Activated naive CD4-positive, alpha-beta T cell treated with anti-CD3 and anti-CD28 coated beads for 36 hours (primary cell): ENCODE measurements around the gene GSG1L. TPM values are rescaled to one million over a fixed set of nuclear protein-coding genes. Genes with fewer than 3 reads are reported as not detected.

Experiments
- CTCF ChIA-PET: fragments of 350-600 bp; sonication (Branson Sonifier 250); formaldehyde crosslinking; loops from one replicate; lab custom pipeline; 2021; ENCODE audit warnings: antibody characterized with exemption; lab: Charles Lee
- DNase-seq: peaks from one replicate; pipeline ENCODE4 v3.0.0-alpha.2; 2020
- H3K27ac Mint-ChIP-seq: one replicate; pipeline ENCODE4 v1.8.0; 2021; ENCODE audit warnings: mild to moderate bottlenecking, mixed read lengths
- H3K27me3 Mint-ChIP-seq: one replicate; pipeline ENCODE4 v1.8.0; 2021; ENCODE audit warnings: low read depth, mixed read lengths
- H3K36me3 Mint-ChIP-seq: one replicate; pipeline ENCODE4 v1.8.0; 2021; ENCODE audit warnings: low read depth, mixed read lengths
- H3K4me1 Mint-ChIP-seq: one replicate; pipeline ENCODE4 v1.8.0; 2021; ENCODE audit warnings: low read depth, mixed read lengths
- H3K4me3 Mint-ChIP-seq: one replicate; pipeline ENCODE4 v1.8.0; 2021; ENCODE audit warnings: mild to moderate bottlenecking, moderate library complexity, mixed read lengths
- H3K9me3 Mint-ChIP-seq: one replicate; pipeline ENCODE4 v1.8.0; 2021; ENCODE audit warnings: mixed read lengths
- intact Hi-C: fragments of 100-400 bp; cut with micrococcal nuclease; formaldehyde crosslinking; loops from one replicate; pipeline ENCODE4 v1.15.1; 2023
- total RNA-seq, 2 experiments: library from RNA; stranded (reverse); gene quantifications; one replicate each; pipeline ENCODE4 v1.2.3, GENCODE V29; 2021

Gene GSG1L
- total RNA-seq, 2 experiments from 2014 or later, result not detected

DNA sequence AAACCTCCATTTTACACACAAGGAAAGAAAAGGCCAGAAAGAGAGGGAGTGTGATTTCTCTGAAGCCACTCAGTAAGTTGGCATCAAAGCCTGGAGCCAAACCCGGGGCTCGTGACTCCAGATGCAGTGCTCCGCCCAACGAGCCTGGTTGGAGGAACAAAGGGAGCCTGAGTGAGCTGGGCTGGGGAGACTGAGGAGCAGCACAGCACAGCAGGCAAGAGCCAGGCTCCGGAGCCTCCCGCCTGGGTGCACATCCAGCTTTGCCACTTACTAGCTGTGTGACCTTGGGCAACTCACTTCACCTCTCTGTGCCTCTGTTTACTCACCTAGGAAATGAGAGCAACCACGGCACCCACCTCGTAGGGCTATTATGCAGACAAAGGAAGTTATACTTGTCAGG, 5.6 kb downstream of the GSG1L start:
- no peak for DNase-seq
- no peaks in the 10 kb centered on the region for H3K9me3 Mint-ChIP-seq
- H3K4me1 Mint-ChIP-seq, result peaks cover 4% of the 10 kb centered on the region
- H3K36me3 Mint-ChIP-seq, result no peaks in the 10 kb centered on the region
- no peak overlapping the region for H3K27ac Mint-ChIP-seq
- CTCF ChIA-PET, result no interaction called here
- intact Hi-C loops, result no loop called here
- H3K4me3 Mint-ChIP-seq, result no peak overlapping the region
- H3K27me3 Mint-ChIP-seq, result peaks cover 49% of the 10 kb centered on the region

DNA sequence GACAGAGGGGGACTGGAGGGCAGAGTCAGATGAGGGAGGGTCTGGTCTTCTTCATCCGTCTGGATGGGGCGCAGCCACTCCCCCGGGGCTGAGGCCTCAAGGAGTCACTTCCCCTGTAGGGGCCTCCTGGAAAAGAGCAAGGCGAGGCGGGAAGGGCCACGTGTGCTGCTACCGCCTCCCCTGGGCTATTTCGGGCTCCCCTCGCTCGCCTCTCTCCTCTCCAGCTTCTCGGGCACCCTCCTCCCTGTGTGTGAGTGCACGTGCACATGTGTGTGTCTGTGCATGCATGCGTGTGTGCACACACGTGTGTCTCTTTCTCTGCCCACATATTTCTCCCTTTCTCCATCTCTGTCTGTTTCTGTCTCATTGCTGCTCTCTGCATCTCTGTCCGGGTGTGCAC, 10.1 kb downstream of the GSG1L start:
- H3K4me3 Mint-ChIP-seq, result no peak overlapping the region

DNA sequence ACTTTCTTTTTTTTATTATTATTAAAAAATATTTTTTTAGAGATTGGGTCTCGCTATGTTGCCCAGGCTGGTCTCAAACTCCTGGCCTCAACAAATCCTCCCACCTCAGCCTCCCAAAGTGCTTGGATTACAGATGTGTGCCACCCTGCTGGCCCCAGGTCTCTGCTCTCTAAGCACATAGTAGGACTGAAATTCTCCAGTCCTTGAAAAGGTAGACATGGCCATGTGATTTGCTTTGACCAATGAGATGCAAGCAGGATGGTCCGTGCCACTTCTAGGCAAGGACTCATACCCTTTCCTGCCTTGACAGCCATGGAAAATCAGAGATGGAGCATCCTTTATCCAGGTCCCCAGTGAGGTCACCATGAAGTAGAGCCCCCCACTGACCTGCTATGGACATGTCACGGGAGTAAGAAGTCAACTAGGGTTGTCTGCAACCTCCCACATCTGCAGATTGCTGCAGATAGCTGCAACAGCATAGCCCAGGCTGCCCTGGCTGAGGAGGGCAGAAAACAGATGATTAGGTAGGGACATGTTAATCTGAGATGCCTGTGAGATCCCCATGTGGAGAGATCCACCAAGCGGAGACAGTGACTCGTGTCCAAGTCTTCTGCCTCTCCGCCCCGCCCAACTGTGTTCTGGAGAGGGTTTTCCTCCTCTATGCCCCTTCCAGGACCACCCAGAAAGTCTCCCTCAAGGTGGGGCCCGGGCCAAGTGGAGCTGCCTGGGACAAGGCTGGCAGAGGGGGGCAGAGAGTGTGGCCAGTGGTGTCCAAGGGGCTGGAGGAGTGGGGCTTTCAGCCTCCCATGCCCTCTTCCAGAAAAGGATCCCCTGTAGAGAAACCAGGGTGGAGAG, 11.0 kb downstream of the GSG1L start:
- CTCF ChIA-PET, result no interaction called here
- intact Hi-C loops, result no loop called here
- Mint-ChIP-seq H3K36me3 (no peaks in the 10 kb centered on the region), H3K9me3 (peaks cover 5% of the 10 kb centered on the region), H3K27ac (no peak overlapping the region), H3K4me1 (no peaks in the 10 kb centered on the region), H3K27me3 (peaks cover 15% of the 10 kb centered on the region), H3K4me3 (no peak overlapping the region)
- DNase-seq, result no peak

More for the DNA sequence above, 10.1 kb downstream of the GSG1L start:
- CTCF ChIA-PET, result no interaction called here
- no peak for DNase-seq
- no peaks in the 10 kb centered on the region for H3K36me3 Mint-ChIP-seq
- peaks cover 4% of the 10 kb centered on the region for H3K9me3 Mint-ChIP-seq
- H3K27me3 Mint-ChIP-seq, result peaks cover 16% of the 10 kb centered on the region
- intact Hi-C loops, result no loop called here
- H3K4me1 Mint-ChIP-seq, result no peaks in the 10 kb centered on the region
- H3K27ac Mint-ChIP-seq, result no peak overlapping the region

DNA sequence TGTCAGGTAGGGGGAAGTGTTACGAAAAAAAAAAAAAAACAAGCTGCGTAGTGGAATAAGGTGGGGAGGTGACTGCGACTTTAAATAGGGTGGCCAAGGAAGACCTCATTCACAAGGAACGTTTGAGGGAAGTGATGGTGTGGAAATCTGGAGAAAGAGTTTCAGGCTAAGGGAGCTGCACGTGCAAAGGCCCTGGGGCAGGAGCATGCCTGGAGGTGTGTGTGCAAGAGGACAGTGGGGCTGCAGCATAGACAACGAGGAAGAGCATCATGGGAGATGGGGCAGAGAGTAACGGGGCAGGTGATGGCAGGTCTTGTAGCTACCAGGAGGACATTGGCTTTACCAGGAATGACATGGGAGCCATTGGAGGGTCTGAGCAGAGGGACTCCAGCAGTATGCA, 12.0 kb downstream of the GSG1L start:
- H3K9me3 Mint-ChIP-seq, result peaks cover 5% of the 10 kb centered on the region
- no peak for DNase-seq
- peaks cover 13% of the 10 kb centered on the region for H3K27me3 Mint-ChIP-seq
- no peaks in the 10 kb centered on the region for H3K4me1 Mint-ChIP-seq
- no peaks in the 10 kb centered on the region for H3K36me3 Mint-ChIP-seq
- intact Hi-C loops, result no loop called here
- no peak overlapping the region for H3K4me3 Mint-ChIP-seq
- CTCF ChIA-PET, result no interaction called here
- H3K27ac Mint-ChIP-seq, result no peak overlapping the region

DNA sequence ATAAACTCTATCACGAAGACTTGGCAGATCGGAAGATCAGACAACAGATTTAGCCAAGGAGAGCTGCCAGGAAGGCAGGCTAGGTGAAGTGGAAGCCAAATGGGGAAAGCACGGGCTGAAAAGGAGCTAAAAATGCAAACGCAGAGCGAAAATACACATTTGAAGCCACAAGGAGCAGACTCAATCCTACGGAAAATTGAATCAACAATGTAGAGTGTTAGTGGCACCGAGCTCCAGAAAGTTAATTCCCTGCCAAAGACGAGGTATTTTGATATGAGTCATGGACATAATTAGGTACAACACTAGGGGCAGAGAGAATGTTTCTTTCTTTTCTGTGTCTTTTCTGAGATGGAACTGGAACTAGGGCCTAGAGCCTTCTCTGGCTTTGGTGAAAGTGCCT, 20.7 kb downstream of the GSG1L start:
- no peaks in the 10 kb centered on the region for H3K36me3 Mint-ChIP-seq
- intact Hi-C loops, result no loop called here
- peaks cover 5% of the 10 kb centered on the region for H3K27me3 Mint-ChIP-seq
- CTCF ChIA-PET, result no interaction called here
- H3K9me3 Mint-ChIP-seq, result peaks cover 1% of the 10 kb centered on the region
- DNase-seq, result no peak
- no peak overlapping the region for H3K4me3 Mint-ChIP-seq
- no peak overlapping the region for H3K27ac Mint-ChIP-seq
- no peaks in the 10 kb centered on the region for H3K4me1 Mint-ChIP-seq

DNA sequence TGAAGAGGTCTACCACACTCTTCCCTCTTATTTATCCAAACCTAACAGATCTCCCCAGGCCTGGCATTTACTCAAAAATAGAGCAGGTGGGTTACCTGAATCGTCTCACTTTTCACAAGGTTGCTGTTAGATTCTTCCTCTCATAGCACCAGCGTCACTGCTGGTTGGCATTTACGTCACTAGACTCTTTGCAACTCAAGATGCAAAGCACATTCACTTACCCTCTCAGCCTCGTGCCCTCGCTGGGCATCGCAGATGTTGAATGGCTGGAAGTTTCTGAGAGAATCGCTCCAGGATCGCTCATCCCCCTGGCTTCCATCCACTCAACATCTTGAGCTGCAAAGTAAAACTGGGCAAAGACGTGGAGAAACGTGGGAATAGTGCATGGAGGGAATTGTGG, 21.9 kb downstream of the GSG1L start:
- no peaks in the 10 kb centered on the region for H3K36me3 Mint-ChIP-seq
- H3K27me3 Mint-ChIP-seq, result peaks cover 1% of the 10 kb centered on the region
- no peak for DNase-seq
- H3K4me1 Mint-ChIP-seq, result no peaks in the 10 kb centered on the region
- no peak overlapping the region for H3K27ac Mint-ChIP-seq
- H3K9me3 Mint-ChIP-seq, result no peaks in the 10 kb centered on the region
- intact Hi-C loops, result no loop called here
- CTCF ChIA-PET, result interaction anchor here (0.7 to 1.0 kb wide), 2 partner anchors 29 to 177 kb away, joined by 3 to 5 read pairs; no protein-coding TSS in a partner anchor
- H3K4me3 Mint-ChIP-seq, result no peak overlapping the region

DNA sequence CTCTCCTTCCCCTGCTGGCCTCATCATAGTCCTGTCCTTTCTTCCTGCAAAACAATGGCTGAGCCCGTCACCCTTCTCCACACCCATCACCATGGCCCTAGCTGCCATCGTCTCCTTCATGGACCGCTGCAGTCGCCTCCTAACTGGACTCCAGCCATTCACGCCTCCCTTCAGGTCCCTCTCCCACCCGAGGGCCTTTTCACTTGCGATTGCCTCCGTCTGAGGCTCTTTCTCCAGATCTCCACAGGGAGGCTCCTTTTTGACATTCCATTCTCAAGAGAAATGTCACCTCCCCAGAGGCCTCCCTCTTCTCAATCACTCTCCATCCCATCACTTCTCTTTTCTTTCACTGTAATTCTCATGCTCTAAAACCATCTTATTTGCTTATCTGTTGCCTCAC, 23.5 kb downstream of the GSG1L start:
- H3K4me3 Mint-ChIP-seq, result no peak overlapping the region
- CTCF ChIA-PET, result no interaction called here

DNA sequence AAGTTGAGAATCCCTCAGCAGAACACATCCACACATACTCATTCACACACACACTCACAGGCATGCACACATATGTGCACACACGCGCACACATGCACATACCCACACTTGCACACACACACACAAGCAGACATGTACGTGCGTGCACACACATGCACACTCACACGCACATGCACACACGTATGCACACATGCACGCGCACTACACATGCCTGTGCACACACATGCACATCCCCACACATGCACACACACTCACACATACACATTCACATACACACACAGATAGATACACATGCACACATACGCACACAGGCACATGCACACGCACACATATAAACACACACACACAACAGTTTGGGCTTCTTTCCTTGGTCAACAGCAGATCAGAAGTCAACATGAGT, 24.0 kb downstream of the GSG1L start:
- Mint-ChIP-seq H3K9me3 (no peaks in the 10 kb centered on the region), H3K27ac (no peak overlapping the region), H3K4me1 (no peaks in the 10 kb centered on the region), H3K4me3 (no peak overlapping the region), H3K36me3 (no peaks in the 10 kb centered on the region), H3K27me3 (no peaks in the 10 kb centered on the region)
- no peak for DNase-seq
- CTCF ChIA-PET, result no interaction called here
- intact Hi-C loops, result no loop called here

More for the DNA sequence above, 23.5 kb downstream of the GSG1L start:
- Mint-ChIP-seq H3K9me3 (no peaks in the 10 kb centered on the region), H3K27me3 (no peaks in the 10 kb centered on the region), H3K27ac (no peak overlapping the region), H3K36me3 (no peaks in the 10 kb centered on the region), H3K4me1 (no peaks in the 10 kb centered on the region)
- no peak for DNase-seq
- intact Hi-C loops, result no loop called here

DNA sequence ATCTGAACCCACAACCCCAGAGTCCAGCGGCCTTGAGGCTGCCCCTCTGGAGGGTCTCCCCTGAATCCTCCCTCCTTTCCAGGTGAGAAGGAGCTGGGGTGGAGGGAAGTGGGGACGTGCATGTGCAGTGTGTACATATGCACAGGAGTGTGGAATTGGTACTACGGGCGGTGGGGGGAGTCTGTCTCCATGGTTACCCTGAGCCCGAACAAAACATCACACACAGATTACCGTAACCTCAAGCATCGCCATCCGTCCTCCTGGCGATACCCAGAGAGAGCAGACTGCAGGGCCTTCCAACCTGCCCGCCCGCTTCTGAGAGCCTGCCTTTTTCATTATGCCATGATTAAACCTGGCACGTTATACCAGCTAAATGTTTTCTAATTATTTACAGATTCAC, 25.1 kb downstream of the GSG1L start:
- H3K4me1 Mint-ChIP-seq, result no peaks in the 10 kb centered on the region
- CTCF ChIA-PET, result no interaction called here
- H3K36me3 Mint-ChIP-seq, result no peaks in the 10 kb centered on the region
- no peak for DNase-seq
- peaks cover 3% of the 10 kb centered on the region for H3K27me3 Mint-ChIP-seq
- no peak overlapping the region for H3K27ac Mint-ChIP-seq
- no peaks in the 10 kb centered on the region for H3K9me3 Mint-ChIP-seq
- no peak overlapping the region for H3K4me3 Mint-ChIP-seq
- intact Hi-C loops, result no loop called here

DNA sequence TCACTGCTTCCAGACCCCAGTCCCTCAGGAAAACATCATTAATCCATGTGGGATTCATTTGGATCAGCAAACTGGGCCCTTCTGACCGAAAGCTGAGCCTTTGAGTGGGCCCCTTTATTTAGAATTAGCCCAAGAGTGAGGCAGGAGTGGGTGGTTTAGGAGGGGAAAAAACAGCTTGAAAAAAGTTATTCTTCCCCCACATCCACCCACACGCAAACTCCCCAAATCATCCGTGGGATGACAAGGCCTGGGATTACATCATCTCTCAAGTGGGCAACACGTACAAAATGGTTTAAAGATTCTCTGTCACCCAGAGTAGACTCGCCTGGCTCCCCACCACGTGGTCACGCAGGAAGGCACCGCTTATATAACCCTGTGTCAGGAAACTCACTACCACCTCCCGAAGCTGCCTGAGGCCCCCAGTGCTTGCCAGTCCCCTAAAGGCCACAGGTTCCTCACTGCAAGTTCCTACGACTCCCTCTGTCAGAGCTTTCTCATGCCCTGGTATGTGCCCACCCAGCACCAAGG, 27.6 kb downstream of the GSG1L start:
- intact Hi-C loops, result no loop called here
- no peak for DNase-seq
- H3K27me3 Mint-ChIP-seq, result peaks cover 7% of the 10 kb centered on the region
- H3K27ac Mint-ChIP-seq, result no peak overlapping the region
- no peaks in the 10 kb centered on the region for H3K4me1 Mint-ChIP-seq
- no peaks in the 10 kb centered on the region for H3K9me3 Mint-ChIP-seq
- CTCF ChIA-PET, result interaction anchor here (0.8 kb wide), 1 partner anchor 46 kb away, joined by 3 read pairs; no protein-coding TSS in a partner anchor
- H3K4me3 Mint-ChIP-seq, result no peak overlapping the region
- H3K36me3 Mint-ChIP-seq, result no peaks in the 10 kb centered on the region

DNA sequence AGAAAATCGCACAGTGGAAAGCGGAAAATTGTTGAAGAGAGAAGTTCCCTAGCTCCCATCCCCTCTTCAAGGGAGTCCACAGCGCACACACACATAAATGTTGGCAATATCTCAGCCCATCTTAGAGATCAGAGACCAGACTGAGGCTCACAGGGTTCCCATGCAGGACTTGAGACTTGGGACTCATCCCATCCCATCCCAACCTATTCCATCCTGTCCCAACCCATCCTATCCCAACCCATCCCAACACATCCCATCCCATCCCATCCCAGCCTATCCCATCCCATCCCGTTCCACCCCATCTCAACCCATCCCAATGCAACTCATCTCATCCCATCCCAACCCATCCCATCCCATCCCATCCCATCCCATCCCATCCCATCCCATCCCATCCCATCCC, 29.6 kb downstream of the GSG1L start:
- intact Hi-C loops, result no loop called here
- Mint-ChIP-seq H3K36me3 (no peaks in the 10 kb centered on the region), H3K4me3 (no peak overlapping the region), H3K27me3 (peaks cover 7% of the 10 kb centered on the region), H3K9me3 (no peaks in the 10 kb centered on the region), H3K4me1 (no peaks in the 10 kb centered on the region), H3K27ac (no peak overlapping the region)
- no peak for DNase-seq
- CTCF ChIA-PET, result no interaction called here

DNA sequence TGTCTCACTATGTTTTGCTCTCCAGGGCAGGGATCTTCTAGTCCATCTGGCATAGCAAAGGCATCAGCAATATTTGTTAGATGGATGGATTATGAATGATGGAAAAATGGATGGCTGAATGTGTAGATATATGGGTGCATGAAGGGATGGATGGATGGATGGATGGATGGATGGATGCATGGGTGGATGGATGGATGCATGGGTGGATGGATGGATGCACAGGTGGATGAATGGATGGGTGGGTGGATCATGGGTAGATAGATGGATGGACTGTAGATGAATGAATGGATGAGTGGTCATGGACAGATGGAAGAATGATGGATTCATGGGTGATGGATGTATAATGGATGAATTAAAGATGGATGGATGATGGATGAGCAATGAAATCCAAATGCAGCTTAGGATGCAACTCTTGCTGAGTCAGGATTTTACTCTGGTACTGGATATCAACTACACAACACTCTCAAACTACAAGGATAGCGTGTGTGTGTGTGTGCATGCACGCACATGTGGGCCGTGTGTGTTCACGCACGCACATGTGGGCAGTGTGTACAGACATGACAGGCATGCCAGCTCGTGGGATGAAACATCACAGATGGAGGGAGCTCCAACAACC, 34.0 kb downstream of the GSG1L start:
- peaks cover 7% of the 10 kb centered on the region for H3K27me3 Mint-ChIP-seq
- no peak for DNase-seq
- no peaks in the 10 kb centered on the region for H3K36me3 Mint-ChIP-seq
- H3K27ac Mint-ChIP-seq, result no peak overlapping the region
- CTCF ChIA-PET, result no interaction called here
- H3K4me3 Mint-ChIP-seq, result no peak overlapping the region
- H3K9me3 Mint-ChIP-seq, result no peaks in the 10 kb centered on the region
- intact Hi-C loops, result no loop called here
- no peaks in the 10 kb centered on the region for H3K4me1 Mint-ChIP-seq

DNA sequence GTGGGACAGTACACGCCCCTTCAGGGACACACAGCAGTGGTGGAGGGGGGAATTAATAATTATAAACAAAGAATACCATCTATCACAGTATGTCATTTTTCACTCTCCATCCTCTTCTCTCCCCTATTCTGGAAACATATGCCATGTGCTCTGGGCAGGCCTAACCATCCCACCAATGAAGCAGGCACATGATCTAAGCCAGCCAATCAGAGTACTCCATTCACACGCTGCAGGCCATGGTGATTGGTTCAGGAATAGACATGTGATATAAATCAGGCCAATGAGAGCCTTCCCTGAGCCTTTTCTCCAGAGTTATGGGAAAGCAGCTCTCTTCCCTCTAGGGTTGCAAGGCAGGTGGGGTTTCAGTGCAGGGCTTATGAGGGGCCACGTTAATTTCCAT, 36.5 kb downstream of the GSG1L start:
- DNase-seq, result no peak
- H3K4me1 Mint-ChIP-seq, result no peaks in the 10 kb centered on the region
- no peaks in the 10 kb centered on the region for H3K36me3 Mint-ChIP-seq
- no peak overlapping the region for H3K27ac Mint-ChIP-seq
- no peaks in the 10 kb centered on the region for H3K27me3 Mint-ChIP-seq
- no peak overlapping the region for H3K4me3 Mint-ChIP-seq
- no peaks in the 10 kb centered on the region for H3K9me3 Mint-ChIP-seq
- intact Hi-C loops, result no loop called here
- CTCF ChIA-PET, result no interaction called here
